Measurements from ENCODE around the gene CTAGE6.
A peak's percentile ranks its signal among the peaks of the same experiment; 100 is the strongest.
"Not testable (repeated sequence)": the region's sequence is repeated elsewhere in the genome, so short reads cannot be mapped to it uniquely, and the experiment has no call there.

Gene CTAGE6

GRCh38 chr7:143757596-143757995 is at the start of gene CTAGE6:
CTAGE6 (minus strand) TSS chr7:143757696; CDS start chr7:143757658, 38 bp downstream.
- FAIRE-seq = not testable (repeated sequence)

GRCh38 chr7:143806664-143807071 is 49.2 kb upstream of the CTAGE6 start:
- FAIRE-seq = not testable (repeated sequence)

GRCh38 chr7:143797896-143798290 is 40.4 kb upstream of the CTAGE6 start:
- FAIRE-seq = not testable (repeated sequence)

- FAIRE-seq = not testable (repeated sequence)
Observed at GRCh38 chr7:143797119-143797895, 39.8 kb upstream of the CTAGE6 start.

GRCh38 chr7:143795653-143796052 is 38.2 kb upstream of the CTAGE6 start:
- not testable (repeated sequence) for FAIRE-seq

- not testable (repeated sequence) for FAIRE-seq
Observed at GRCh38 chr7:143792633-143793032, 35.1 kb upstream of the CTAGE6 start.

- FAIRE-seq = not testable (repeated sequence)
Observed at GRCh38 chr7:143785415-143786182, 28.1 kb upstream of the CTAGE6 start.

GRCh38 chr7:143779591-143779990 is 22.1 kb upstream of the CTAGE6 start:
- FAIRE-seq = not testable (repeated sequence)

- FAIRE-seq = not testable (repeated sequence)
Observed at GRCh38 chr7:143772738-143773468, 15.4 kb upstream of the CTAGE6 start.

GRCh38 chr7:143767531-143767930 is 10.0 kb upstream of the CTAGE6 start:
- FAIRE-seq = not testable (repeated sequence)

- FAIRE-seq = peak; percentile 46
Observed at GRCh38 chr7:143765678-143766077, 8.2 kb upstream of the CTAGE6 start.

GRCh38 chr7:143763065-143763464 is 5.6 kb upstream of the CTAGE6 start:
- not testable (repeated sequence) for FAIRE-seq

GRCh38 chr7:143745340-143745739 is 12.2 kb downstream of the CTAGE6 start:
- not testable (repeated sequence) for FAIRE-seq

- peak; percentile 11 for FAIRE-seq
Observed at GRCh38 chr7:143737037-143737819, 20.3 kb downstream of the CTAGE6 start.

GRCh38 chr7:143735962-143736361 is 21.5 kb downstream of the CTAGE6 start:
- no peak for FAIRE-seq

- no peak for FAIRE-seq
Observed at GRCh38 chr7:143733876-143734275, 23.6 kb downstream of the CTAGE6 start.

GRCh38 chr7:143728333-143728862 is 29.1 kb downstream of the CTAGE6 start:
- no peak for FAIRE-seq

- FAIRE-seq = not testable (repeated sequence)
Observed at GRCh38 chr7:143727561-143727960, 29.9 kb downstream of the CTAGE6 start.

GRCh38 chr7:143726143-143726542 is 31.4 kb downstream of the CTAGE6 start:
- not testable (repeated sequence) for FAIRE-seq

GRCh38 chr7:143720335-143720734 is 37.2 kb downstream of the CTAGE6 start:
- not testable (repeated sequence) for FAIRE-seq

- not testable (repeated sequence) for FAIRE-seq
Observed at GRCh38 chr7:143715543-143716193, 41.8 kb downstream of the CTAGE6 start.

All from A204.1 (cell line).